NCI-H2171 treated with DMSO at 0.1 percent for 48 hours (cell line): ENCODE results near the gene LYST.
"Not testable (repeated sequence)": the region's sequence is repeated elsewhere in the genome, so short reads cannot be mapped to it uniquely, and the experiment has no call there.

Source experiments
- DNase-seq: peaks from one replicate; lab custom pipeline; 2025; lab: John Stamatoyannopoulos, UW

The LYST gene

DNA sequence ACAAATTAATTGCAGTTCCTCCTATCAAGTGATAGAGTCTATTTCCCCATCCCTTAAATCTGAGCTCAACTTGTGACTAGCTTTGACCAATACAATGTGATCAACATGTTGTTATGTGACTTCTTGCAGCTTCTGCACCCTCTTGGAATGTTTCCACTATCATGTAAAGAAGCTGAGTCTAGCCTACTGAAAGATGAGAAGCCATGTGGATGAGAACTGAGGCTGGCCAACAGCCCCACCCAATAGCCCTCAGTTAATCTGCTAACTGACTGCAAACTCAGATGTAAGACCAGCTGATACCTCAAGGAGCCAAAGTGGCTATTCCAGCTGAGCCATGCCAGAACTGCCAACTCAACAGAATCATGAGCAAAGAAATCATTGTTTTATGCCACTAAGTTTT is 44.0 kb downstream of the LYST start:
- no peak for DNase-seq

DNA sequence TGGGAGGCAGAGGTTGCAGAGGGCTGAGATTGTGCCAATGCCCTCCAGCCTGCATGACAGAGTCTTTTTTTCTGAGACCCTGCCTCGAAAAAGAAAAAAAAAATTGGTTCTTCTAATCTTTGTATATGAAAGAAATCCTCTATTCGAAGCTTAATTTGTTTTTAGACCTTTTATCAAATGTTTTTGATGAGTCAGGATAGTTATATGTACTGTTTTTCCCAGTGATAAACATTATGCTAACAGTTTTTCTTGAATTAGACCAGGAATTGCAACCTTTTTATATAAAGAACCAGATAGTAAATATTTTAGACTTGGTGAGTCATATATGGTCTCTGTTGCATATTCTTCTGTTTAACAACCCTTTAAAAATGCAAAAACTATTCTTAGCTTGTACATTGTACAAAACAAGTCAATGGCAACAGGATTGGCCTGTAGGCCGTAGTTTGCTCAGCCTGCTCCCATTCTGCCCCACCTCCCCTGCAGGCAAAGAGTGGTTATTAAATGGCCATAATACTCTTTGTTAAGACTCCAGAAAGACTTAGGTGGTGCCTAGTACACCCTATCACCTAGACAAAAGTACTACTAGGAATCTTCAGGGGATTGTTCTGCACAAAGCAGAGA is 45.2 kb downstream of the LYST start:
- DNase-seq, result no peak

DNA sequence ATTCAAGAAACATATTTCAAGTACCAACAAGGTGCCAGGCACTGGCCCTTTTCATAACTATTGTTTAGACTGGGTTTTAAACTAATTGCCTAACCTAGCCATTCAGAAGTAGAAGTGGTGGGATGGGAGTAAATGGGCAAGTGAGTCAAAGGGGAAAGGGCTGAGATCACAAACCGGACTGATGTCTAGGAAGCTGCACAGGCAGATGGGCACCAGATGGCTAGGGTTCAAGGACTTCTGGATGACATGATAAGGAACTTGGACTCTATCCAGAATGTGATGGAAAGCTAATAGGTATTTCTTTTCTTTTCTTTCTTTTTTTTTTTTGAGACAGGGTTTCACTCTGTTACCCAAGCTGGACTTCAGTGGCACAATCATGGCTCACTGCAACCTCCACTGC is 46.6 kb downstream of the LYST start:
- DNase-seq, result peak; percentile 85

DNA sequence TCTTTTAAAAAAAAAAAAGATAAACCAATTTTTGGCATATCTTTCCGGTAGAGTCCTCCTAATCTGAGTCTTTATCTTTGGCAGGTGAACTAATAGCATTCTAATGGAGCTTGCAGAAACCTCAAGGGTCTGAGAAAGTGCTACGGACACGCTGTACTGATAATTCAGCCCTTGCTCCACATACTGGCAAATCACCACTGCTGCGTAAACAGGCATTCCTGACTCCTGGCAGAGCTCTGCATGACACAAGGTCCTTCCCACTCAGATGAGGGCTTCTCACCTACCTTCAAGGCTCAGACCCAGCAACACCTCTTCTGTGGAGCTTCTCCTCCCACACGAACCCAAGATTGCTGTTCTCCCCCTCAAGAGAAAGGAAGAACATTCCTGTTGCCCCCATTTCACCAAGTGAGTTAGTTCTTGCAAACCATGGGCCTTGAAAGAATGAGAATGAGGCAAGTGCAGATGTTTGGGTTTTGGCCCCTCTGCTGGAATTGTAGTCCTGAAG is 48.0 kb downstream of the LYST start:
- no peak for DNase-seq

DNA sequence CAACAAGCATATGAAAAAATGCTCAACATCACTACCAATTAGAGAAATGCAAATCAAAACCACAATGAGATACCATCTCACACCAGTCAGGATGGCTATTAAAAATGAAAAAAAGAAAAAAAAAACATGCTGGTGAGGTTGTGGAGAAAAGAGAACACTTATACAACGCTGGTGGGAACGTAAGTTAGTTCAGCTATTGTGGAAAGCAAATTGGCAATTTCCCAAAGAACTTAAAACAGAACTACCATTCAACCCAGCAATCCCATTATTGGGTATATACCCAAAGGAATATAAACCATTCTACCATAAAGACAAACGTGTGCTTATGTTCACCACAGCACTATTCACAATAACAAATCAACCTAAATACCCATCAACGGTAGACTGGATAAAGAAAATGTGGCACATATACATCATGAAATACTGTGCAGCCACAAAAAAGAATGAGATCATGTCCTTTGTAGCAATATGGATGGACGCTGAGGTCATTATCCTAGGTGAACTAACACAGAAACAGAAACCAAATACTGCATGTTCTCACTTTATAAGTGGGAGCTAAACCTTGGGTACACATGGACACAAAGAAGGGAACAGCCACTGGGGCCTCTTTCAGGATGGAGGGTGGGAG is 49.5 kb downstream of the LYST start:
- DNase-seq, result no peak

DNA sequence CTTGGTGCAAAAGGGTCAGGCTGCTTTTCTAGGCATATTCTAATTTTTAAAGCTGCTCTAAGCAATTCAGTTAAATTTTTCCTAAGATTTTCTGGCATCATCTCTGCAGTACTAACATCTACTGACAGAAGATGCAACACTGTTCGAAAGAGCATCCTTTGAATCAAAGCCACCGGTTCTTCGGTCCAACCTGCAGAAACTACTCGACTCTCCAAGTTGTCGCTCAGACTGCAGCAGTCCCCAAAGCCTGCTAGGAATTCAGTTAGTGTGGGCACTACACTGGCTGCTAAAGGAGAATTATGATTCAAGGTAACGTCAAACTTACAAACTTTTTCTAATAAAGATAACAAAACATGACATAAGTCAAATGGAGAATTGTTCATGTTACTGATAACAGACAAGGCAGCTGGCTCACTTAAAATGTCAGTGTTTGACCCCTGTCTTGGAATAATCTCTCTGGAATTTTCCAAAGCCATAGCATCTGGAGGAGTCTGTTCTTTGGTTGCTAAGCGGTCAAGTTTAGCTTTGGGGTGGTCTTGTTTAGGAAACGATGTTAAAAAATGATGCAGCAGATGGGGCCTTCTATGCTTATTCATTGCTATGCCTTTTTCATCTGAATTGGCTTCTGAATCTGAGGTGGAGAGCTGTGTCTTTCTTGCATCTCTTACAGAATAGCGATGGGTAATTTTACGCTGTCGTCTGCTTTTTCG is 56.9 kb downstream of the LYST start:
- no peak for DNase-seq

DNA sequence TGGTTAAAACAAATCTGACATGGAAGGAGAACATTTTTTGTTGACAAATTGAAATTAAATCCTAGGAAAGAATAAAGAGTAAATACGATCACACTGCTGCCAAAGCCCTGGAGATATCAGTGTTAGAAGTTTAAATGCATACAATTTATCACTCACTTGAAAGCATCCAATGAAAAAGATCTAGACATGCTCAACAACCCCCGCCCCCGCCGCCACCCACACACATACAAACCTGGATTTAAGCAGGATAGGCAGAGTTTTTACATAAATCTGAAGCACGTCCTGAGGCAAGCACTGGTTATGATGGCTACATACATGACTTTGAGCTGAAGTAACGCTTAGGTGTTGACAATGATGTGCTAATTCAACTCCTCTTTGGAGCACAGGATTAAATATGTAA is 58.5 kb downstream of the LYST start:
- no peak for DNase-seq

DNA sequence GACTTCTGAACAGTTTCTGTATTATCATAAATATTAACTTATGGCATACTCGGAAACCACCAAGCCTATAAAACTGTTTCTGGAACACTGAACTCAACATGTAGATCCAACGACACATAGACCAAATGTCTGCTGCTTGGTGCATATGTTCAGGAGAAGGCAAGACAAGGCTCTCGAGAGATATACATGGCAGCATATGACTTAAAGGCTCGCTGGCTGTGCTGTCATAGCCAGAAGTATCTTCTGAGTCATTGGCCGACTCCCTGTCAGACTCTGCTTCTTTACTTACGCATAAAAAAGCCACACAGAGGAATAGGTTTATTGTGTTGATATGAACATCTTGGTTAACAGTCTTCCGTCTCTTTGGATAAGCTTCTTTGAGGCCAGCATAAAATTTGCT is 60.6 kb downstream of the LYST start:
- DNase-seq, result no peak

DNA sequence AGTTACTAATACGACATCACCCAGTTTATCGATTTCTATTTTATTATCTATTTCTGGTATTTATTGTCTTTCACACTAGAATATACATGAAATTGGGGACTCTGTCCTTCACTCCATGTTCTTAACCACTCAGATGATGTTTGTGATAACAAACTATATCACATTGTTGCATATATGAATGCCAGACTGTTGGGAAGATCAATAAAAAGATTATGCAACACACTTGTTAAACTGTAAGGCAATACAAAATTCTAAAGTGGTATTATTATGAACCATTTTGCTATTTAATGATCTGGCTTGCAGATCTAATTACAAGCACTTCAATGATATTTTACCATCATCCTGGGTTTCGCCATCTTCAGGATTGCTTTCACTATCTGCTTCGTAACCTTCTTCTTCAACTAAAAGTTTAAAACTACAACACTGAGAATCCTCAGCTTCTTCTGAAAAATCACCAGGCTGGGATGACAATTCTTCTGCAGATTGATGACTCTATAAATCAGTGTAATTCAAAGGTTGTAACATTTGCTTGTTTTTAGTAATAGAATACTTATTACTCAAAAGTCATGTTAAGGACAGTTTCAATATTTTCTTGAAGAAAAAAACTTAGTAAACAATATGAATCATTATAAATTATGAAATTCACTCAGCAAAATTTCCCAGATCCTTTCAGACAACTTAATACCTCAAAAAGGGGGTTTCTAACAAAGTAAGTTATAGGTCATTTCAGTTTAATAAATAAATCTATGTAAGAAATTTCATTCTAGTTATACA is 63.9 kb downstream of the LYST start:
- DNase-seq, result no peak

DNA sequence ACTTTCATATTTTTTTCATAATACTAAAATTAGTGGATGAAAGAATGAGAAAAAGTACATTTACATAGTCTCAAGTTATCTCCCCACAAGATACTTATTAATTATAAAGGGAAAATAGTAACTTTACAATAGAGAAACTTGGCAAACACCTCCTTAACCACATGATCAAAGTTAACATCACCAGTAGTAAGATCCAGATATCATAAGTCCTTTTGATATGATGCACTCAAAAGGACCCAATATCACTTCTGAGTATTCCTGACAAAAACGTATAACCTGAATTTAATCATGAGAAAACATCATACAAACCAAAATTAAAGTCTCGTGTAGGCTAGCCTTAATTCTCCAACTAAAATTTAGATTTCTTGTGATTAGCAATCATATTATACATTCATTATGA is 67.4 kb downstream of the LYST start:
- DNase-seq, result no peak

DNA sequence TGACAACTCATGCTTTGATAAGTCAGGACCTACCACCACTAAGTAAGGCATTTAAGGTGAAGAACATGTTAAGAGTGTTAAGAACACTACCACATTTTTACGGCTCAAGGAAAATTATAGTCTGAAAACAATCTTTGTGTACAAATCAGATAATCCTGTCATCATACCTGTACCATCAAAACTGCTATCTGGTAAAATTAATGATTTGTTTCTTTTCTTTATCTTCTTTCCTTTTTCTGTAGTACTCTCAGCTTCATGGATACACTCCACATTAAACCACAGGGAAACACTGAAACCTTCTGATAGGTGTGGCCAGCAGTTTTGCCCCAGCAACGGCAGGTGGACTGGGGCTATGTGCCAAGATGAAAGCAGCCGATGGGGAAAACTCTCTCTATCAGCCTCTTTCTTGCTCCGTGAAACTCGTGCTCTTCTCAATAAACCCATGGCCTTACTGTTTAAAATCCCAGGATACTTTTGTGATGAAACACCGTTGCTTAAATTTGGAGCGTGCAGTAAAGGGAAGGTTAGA is 75.1 kb downstream of the LYST start:
- no peak for DNase-seq

DNA sequence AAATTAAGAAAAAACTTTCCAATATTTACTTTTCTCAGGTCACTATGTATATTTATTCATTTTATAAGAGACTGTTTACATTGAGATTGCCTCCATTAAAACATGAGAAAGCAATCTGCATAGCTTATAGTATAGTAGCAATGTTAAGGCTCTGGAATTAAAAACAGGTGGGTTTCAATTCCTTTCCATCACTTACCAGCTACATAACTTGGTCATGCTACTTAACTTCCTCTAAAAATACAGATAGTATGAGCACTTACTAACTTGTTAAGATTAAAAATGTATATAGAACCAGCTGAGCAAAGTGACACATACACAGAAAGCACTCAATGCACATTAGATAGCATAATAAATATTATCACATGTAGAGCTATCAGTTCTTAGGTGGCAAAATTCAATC is 76.6 kb downstream of the LYST start:
- no peak for DNase-seq

DNA sequence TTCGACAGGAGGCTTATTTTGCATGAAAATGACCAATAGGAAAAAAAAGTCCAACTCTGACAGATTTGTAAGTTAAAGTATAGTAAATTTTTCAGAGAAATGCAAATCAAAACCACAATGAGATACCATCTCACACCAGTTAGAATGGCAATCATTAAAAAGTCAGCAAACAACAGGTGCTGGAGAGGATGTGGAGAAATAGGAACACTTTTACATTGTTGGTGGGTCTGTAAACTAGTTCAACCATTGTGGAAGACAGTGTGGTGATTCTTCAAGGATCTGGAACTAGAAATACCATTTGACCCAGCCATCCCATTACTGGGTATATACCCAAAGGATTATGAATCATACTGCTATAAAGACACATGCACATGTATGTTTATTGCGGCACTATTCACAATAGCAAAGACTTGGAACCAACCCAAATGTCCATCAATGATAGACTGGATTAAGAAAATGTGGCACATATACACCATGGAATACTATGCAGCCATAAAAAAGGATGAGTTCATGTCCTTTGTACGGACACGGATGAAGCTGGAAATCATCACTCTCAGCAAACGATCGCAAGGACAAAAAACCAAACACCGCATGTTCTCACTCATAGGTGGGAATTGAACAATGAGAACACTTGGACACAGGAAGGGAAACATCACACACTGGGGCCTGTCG is 80.3 kb downstream of the LYST start:
- DNase-seq, result not testable (repeated sequence)

DNA sequence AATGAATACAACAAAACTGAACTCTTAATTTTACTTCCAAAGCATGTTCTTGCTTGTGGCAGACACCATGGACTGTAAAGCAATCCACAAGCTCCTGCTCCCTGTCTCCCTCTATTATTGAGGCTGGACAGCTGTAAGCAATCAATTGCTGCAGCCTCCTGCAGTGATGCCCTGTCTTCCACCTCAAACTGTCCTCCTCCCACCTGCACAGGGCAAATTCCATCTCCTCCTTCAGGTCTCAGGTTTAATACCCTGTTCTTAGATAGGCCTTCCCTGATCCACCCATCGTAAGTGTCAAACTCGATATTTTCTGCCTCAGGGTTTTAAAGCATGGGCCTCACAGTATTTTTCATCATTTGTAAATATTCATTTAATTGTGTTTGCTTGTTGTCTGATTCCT is 81.8 kb downstream of the LYST start:
- no peak for DNase-seq

DNA sequence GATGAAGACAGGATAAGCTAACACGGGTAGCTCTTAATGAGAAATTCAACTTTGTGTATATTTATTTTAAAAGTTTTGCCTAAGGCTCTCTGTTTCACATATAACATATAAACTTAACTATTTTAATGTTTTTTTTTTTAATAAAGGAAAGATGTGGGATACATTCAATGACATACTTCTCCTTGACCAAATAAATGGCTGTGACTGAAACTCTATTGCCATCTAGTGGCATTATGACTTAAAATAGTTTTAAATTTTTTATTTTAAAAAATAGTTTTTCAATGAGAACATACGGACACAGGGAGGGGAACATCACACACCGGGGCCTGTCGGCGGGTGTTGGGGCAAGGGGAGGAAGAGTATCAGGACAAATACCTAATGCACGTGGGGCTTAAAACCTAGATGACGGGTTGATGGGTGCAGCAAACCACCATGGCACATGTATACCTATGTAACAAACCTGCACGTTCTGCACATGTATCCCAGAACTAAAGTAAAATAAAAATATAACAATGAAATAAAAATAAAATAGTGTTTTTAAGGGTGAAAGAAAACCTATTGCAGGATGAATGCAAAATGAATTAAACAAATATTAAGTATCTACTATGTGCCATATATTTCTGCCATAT is 83.4 kb downstream of the LYST start:
- peak; percentile 82 for DNase-seq

DNA sequence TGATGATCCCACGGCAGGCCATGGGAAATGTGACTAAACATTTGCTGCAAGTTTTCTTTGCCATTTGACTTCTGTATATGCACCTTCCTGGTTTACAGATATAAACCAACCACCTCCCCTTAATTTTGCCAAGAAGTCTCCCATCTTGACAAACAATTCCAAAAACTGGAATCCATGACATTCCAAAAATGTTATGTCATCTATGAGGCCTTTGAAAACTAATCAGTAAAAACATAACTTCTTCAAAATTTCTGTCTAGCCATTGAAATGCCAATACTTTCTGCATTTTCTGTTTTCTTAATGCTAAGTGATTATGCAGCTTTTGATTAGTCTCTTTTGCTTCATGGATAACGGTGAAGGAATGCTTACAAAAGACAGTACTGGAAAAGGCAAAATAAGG is 84.1 kb downstream of the LYST start:
- no peak for DNase-seq

DNA sequence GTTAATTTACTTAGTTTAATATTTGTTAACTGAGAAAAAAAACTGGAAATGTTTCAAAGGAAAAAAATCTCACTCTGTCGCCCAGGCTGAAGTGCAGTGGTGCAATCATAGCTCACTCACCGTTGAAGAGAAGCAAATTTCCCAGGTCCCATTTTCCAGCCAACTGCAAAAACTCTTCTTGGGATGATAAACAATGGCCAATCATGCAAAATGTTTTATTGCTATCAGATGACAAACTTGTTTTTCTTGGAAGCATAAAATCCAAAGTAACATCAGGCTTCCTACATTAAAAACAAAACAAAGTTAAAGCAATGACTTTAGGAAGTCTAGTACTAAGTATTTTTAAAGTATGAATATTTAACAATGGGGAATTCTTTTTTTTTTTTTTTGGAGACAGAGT is 84.9 kb downstream of the LYST start:
- no peak for DNase-seq

DNA sequence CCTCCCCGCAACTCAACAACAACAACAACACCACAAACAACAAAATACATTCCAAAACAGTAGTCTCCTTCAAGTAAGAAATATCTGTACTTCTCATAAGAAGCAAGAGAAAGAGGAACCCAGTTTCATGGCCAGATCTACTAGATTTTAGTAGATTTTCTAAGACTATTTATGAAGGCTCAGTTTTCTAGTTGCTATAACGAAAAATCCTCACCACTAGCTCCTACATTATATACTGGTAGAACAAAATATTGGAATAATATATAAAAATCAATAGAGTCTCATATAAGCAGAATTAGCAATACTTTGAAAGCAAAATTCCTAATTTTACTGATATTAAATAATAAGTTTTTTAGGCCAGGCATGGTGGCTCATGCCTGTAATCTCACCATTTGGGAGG is 86.9 kb downstream of the LYST start:
- no peak for DNase-seq

DNA sequence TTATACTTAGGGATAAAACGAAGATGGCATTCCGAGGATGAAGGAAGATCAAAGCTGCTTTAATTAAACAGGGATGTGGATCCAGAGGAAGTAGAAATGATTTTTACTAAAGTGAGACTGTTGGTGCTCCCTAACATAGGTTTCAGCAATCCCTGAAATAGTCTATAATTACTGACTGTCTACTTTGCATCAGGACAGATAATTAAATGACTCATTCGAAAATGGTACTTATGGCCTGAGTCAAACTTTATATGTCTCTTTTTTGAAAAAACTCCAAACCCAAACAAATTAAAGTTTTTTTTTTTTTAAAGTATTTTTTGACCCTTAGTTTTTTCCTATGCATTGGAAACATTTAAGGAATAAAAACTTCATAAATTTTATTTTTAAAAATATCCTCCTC is 90.3 kb downstream of the LYST start:
- DNase-seq, result no peak

DNA sequence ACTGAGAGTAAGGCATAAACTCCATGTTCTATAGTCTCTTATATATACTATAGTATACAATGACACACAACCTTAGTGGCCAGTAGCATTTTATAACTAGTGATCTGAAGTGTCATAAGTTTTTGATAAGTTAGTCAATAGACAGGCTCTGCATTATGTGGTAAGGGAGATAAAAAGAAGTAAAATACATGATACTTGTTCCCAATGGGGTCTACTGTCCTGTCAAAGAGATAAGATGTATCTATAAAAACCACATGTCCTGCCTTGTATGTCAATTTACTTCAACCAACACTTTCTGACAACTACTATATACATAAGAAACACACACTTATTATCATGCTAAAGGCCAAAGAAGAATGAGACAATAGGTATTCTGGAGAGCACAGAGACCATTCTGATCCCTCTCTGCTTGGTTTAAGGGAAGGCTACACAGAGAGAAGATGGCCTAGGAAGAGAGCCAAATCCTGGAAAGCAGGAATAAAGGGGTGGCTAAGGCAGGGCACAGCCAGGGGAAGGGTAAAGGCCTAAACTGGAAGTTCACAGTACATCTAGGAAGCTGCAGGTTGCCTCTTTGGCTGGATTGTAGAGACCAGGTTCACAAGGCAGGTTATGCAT is 91.4 kb downstream of the LYST start:
- no peak for DNase-seq

DNA sequence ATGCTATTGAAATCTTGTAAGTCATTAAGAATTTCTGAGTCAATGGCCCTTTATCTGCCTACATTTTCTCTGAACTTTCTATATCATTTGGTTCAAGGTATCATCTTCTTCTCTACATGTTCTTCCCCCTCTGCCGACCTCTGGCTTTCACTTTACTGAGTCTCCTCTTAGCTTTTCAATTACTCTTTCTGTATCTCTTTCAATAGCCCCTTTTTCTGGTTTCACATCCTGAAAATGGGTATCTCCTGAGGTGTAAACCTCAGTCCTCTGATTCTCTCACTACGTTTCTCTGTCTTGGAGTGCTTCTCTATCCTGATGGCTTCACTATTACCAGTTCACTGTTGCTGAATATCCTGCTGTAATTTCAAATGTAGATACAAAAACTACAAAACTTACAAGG is 98.9 kb downstream of the LYST start:
- no peak for DNase-seq
